DND-41 (cell line): ENCODE data around the gene ZER1.

Experiments used
- ATAC-seq: fragments of 200-7000 bp; cut with Tn5 transposase; 3 replicates; pipeline ENCODE4 v1.9.1; 2021; ENCODE audit warnings: low read depth; ENCODE audit not compliant: insufficient read depth
- DNase-seq: peaks from one replicate; pipeline ENCODE4 v3.0.0-alpha.2; 2020
- H2AFZ ChIP-seq: 2 replicates; pipeline ENCODE4 v1.6.0; 2012; ENCODE audit warnings: low read depth, low read length
- H3K27ac ChIP-seq: 2 replicates; pipeline ENCODE4 v1.5.1; 2012; ENCODE audit warnings: low read length, inconsistent platforms
- H3K27me3 ChIP-seq: fragments of 200-600 bp; sonication (generic); 2 replicates; pipeline ENCODE4 v1.6.0; 2012; ENCODE audit warnings: low read length, mild to moderate bottlenecking, inconsistent platforms; ENCODE audit not compliant: insufficient read depth, poor library complexity
- H3K36me3 ChIP-seq: 2 replicates; pipeline ENCODE4 v1.5.1; 2012; ENCODE audit warnings: low read length, inconsistent platforms; ENCODE audit not compliant: insufficient read depth
- H3K4me1 ChIP-seq: 2 replicates; pipeline ENCODE4 v1.5.1; 2012; ENCODE audit warnings: mild to moderate bottlenecking, low read length; ENCODE audit not compliant: insufficient read depth
- H3K4me2 ChIP-seq: 2 replicates; pipeline ENCODE4 v1.6.0; 2012; ENCODE audit warnings: mild to moderate bottlenecking, moderate library complexity, low read length, inconsistent platforms; ENCODE audit not compliant: insufficient read depth
- H3K4me3 ChIP-seq, 2 experiments: fragments of 200-600 bp in 1 of 2; shearing (Covaris generic) in 1 of 2; 2 replicates each; pipeline ENCODE4 v1.5.1; 2012 to 2016; ENCODE audit warnings: inconsistent platforms in 2 of 2, low read length in 2 of 2, mild to moderate bottlenecking in 2 of 2, low read depth in 1 of 2, moderate library complexity in 1 of 2
- H3K79me2 ChIP-seq: 2 replicates; pipeline ENCODE4 v1.6.0; 2012; ENCODE audit warnings: low read length, inconsistent platforms; ENCODE audit not compliant: insufficient read depth
- H3K9ac ChIP-seq: 2 replicates; pipeline ENCODE4 v1.6.0; 2012; ENCODE audit warnings: low read depth, mild to moderate bottlenecking, inconsistent platforms, low read length, moderate library complexity
- H3K9me3 ChIP-seq: 2 replicates; pipeline ENCODE4 v1.5.1; 2012; ENCODE audit warnings: low read length, moderate library complexity, mild to moderate bottlenecking, inconsistent platforms; ENCODE audit not compliant: insufficient read depth, severe bottlenecking
- H4K20me1 ChIP-seq: 2 replicates; pipeline ENCODE4 v1.6.0; 2012; ENCODE audit warnings: low read length; ENCODE audit not compliant: insufficient read depth
- EZH2 ChIP-seq: IDR thresholded peaks from 3 replicates; pipeline ENCODE4 v1.6.1; 2012; ENCODE audit warnings: borderline replicate concordance, low read depth, mild to moderate bottlenecking, moderate library complexity, low read length, inconsistent platforms; ENCODE audit not compliant: severe bottlenecking
- TF ChIP-seq, protein P1 (sequence below): IDR thresholded peaks from 2 replicates; pipeline ENCODE4 v1.5.1; 2012; ENCODE audit warnings: borderline replicate concordance, low read length, moderate library complexity, mild to moderate bottlenecking; ENCODE audit not compliant: poor library complexity, severe bottlenecking; ENCODE audit errors: extremely low read depth

Gene ZER1

DNA sequence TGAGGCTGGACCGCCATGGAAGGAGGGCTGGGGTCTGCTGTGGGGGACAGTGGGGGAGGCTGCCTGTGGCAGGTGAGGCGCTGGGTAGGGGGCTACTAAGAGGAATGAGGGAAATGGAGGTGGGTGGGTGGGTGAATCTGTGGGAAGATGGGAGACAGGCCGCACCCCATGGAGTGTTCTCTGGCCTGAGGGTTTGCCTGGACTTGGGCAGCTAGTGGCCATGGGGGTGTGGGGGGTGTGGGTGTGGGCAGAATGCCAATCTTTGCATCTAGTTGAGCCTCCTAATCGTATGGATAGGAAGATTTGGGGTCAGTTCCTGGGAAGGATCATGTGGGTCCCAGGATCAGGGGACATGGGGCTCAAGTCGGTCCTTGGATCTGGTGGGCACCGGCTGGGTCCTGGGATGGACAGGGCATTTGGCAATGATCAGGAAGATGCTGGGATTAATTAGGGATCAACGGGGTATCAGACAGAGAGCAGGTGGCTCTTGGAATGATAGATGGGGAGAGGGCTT is 48.3 kb downstream of the ZER1 start:
- H3K9me3 ChIP-seq = no peaks in the 10 kb centered on the region
- peak overlapping the region; percentile 81 for H3K9ac ChIP-seq
- H2AFZ ChIP-seq = peak overlapping the region; percentile 89
- peak overlapping the region; percentile 91 for H3K4me2 ChIP-seq
- peak overlapping the region; percentile 79 for H3K27ac ChIP-seq
- H3K36me3 ChIP-seq = peaks cover 13% of the 10 kb centered on the region
- H3K4me1 ChIP-seq = peaks cover 43% of the 10 kb centered on the region
- H3K79me2 ChIP-seq = peaks cover 19% of the 10 kb centered on the region
- no peak for TF ChIP-seq EZH2
- TF ChIP-seq, protein P1, sequence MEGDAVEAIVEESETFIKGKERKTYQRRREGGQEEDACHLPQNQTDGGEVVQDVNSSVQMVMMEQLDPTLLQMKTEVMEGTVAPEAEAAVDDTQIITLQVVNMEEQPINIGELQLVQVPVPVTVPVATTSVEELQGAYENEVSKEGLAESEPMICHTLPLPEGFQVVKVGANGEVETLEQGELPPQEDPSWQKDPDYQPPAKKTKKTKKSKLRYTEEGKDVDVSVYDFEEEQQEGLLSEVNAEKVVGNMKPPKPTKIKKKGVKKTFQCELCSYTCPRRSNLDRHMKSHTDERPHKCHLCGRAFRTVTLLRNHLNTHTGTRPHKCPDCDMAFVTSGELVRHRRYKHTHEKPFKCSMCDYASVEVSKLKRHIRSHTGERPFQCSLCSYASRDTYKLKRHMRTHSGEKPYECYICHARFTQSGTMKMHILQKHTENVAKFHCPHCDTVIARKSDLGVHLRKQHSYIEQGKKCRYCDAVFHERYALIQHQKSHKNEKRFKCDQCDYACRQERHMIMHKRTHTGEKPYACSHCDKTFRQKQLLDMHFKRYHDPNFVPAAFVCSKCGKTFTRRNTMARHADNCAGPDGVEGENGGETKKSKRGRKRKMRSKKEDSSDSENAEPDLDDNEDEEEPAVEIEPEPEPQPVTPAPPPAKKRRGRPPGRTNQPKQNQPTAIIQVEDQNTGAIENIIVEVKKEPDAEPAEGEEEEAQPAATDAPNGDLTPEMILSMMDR = no peak
- ATAC-seq (no peak), DNase-seq (no peak)
- peak overlapping the region; percentile 47 to 68; a peak in 3 of 4 replicates for H3K4me3 ChIP-seq
- no peaks in the 10 kb centered on the region for H3K27me3 ChIP-seq
- no peaks in the 10 kb centered on the region for H4K20me1 ChIP-seq

GRCh38 chr9:128722380-128723351 is 49.1 kb downstream of the ZER1 start:
- DNase-seq (no peak), ATAC-seq (no peak)
- Histone ChIP-seq H3K4me2 (peak overlapping the region; percentile 91), H3K36me3 (peaks cover 13% of the 10 kb centered on the region), H3K4me3 (peak overlapping the region in 1 of 2 experiments; percentile 68; a peak in 3 of 4 replicates), H3K27me3 (no peaks in the 10 kb centered on the region), H4K20me1 (no peaks in the 10 kb centered on the region), H2AFZ (no peak overlapping the region), H3K4me1 (peaks cover 39% of the 10 kb centered on the region), H3K9me3 (no peaks in the 10 kb centered on the region), H3K9ac (peak overlapping the region; percentile 81), H3K79me2 (peaks cover 19% of the 10 kb centered on the region), H3K27ac (peak overlapping the region; percentile 49)
- no peak for TF ChIP-seq EZH2
- TF ChIP-seq, protein P1 = no peak

GRCh38 chr9:128721487-128722010 is 50.2 kb downstream of the ZER1 start:
- Histone ChIP-seq H3K4me1 (peaks cover 36% of the 10 kb centered on the region), H3K27me3 (no peaks in the 10 kb centered on the region), H3K4me3 (no peak overlapping the region), H3K4me2 (no peak overlapping the region), H3K27ac (no peak overlapping the region), H4K20me1 (no peaks in the 10 kb centered on the region), H3K79me2 (peaks cover 19% of the 10 kb centered on the region), H2AFZ (no peak overlapping the region), H3K9me3 (no peaks in the 10 kb centered on the region), H3K9ac (no peak overlapping the region), H3K36me3 (peaks cover 16% of the 10 kb centered on the region)
- no peak for TF ChIP-seq EZH2
- TF ChIP-seq, protein P1 = no peak
- no peak for ATAC-seq
- DNase-seq = no peak
